GM21825 (cell line): Measurements from ENCODE around the gene KRTAP10-7.
"Not testable (repeated sequence)": the region's sequence is repeated elsewhere in the genome, so short reads cannot be mapped to it uniquely, and the experiment has no call there.

Experiments used
- ATAC-seq: cut with Tn5 transposase; IDR thresholded peaks from one replicate; pipeline ENCODE4 v1.9.1; 2021; ENCODE audit warnings: mild to moderate bottlenecking, moderate library complexity; ENCODE audit not compliant: unreplicated experiment

Gene KRTAP10-7

DNA sequence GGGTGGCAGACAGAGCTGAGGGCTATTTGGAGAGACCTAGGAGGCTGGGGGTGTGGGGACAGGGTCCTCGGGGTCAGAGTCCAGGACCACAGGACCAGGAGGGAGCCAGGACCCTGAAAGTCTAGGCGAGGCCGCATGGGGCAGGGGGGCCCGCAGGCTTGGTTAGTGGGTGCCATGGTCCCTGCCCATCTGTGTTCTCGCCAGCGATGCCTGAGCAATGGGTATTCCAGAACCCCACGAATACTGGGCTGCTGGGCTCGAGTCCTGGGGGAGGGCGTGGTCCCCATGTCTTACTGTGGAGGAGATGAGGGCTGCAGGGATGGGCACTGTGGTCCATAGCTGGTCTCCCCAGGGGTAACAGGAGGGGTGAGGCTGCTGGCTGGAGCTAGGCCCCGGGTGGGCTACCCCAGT, 10.1 kb upstream of the KRTAP10-7 start:
- no peak for ATAC-seq

DNA sequence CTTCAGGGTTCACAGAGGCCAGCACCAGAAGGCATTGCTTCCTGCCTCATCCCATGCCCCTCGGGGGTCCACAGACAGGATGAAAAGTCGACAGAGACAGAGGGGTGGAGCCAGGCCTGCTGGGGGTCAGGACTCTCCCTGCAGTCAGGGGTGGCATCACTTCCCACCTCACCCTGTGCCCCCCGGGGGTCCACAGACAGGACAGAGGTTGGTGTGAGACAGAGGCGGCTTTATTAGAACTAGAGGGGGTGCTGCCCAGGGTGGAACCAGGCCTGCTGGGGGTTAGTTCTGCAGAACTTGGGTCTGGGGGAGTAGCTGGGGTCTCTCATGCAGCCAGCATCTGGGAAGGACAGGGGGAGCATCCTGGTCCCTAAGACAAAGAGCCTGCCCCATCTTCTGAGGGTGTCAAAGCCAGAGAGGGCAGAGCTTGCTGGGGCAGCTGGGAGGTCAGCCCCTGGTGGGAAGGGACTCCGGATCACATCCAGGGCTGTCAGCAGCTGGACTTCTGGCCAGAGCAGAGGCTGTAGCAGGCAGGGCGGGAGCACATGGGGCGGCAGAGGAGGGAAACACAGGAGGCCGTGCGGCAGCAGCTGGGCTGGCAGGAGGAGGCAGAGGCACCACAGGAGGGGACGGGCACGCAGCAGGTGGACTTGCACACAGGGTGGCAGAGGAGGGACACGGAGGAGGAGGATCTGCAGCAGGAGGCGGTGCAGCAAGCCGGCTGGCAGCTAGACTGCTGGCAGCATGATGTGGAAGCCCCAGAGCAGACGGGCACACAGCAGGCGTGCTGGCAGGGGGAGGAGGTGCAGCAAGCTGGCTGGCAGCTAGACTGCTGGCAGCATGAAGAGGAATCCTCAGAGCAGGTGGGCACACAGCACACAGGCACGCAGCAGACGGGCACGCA, 9.2 kb upstream of the KRTAP10-7 start:
- not testable (repeated sequence) for ATAC-seq

DNA sequence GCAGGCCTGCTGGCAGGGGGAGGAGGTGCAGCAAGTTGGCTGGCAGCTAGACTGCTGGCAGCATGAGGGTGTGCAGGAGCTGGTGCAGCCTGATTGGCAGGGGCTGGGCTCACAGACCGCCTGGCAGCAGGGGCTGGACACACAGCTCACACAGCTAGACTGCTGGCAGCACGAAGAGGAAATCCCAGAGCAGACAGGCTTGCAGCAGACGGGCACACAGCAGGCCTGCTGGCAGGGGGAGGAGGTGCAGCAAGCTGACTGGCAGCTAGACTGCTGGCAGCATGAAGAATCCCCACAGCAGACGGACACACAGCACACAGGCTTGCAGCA, 8.6 kb upstream of the KRTAP10-7 start:
- ATAC-seq: not testable (repeated sequence)

DNA sequence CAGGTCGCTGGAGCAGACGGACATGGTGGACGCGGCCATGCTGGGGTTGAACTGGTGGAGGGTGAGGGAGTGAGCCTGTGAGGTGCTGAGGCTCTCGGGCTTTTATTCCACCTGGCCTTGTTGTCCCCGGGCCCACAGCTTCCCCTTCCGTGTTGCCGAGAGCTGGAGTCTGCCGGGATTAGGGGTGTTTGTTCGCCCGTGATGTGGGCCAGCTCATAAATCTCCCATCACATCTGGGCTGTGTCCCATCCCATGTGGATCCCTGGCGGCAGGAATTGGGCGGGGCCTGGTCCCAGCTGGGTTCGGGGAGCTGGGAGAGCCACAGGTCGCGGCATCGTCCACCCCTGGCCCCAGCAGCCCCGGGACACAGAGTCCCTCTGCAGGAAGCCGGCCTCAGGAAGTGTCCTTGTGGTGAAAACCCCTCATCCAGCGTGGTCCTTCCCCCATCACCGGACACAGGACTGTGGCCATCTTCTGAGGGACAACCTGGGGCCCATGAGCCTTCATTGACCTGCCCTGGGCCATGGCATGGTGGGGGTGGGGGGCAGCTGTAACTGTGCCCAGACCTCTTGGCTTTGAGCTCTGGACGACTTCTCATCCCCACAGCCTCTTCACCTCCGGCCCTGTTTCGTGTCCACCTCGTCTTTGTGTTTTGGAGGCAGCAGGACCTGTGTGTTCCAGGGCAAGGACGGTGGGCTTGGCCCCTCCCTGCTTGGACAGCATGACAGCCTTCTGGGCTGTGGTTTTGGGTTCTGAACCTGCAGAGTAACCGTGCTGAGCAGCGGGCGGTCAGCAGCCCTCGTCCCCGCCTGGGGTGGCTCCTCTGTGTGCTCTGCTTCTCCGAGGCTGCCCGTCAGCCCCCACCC, 7.7 kb upstream of the KRTAP10-7 start, which contains the start of gene KRTAP10-6:
TSS of gene KRTAP10-6 (minus strand) at position 60 of the 866 bp plus-strand sequence. CDS start at position 39, 21 bp downstream.
- ATAC-seq: no peak

DNA sequence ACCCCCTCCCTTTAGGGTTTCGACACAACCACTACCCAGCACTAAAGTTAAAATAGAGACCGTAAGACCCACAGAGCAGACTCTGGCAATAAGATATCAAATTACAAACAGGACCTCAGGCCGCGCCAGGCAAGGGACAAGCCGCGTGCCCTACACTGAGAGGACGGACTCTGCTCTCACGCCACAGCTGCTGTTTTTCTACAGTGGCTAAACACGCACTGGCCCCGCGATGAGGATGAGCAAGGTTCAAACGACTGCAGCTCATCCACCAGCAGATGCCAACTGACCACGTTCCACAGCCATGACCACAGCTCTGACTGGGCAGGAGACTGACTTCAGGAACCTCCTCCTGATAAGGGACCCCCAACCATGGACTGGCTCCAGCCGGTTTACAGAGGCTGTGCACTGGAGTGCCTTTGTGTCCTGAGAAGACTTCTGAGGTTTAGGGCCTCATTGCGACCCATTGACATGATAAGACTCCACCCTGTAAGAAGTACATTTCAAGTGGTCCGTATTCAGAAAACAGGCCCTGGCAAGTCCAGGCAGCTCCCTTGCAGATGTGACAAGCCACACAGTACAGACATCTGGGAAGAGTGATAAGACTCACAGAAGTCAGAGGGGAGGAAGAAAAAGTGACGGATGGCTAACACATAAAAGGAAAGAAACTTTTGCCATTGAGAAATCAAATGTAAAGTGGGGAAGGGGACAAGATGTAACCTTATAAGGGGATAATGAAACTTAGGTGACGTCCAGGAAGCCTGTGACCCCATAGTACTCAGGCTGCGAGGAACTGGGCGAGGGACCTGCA, 6.6 kb upstream of the KRTAP10-7 start:
- ATAC-seq: no peak

DNA sequence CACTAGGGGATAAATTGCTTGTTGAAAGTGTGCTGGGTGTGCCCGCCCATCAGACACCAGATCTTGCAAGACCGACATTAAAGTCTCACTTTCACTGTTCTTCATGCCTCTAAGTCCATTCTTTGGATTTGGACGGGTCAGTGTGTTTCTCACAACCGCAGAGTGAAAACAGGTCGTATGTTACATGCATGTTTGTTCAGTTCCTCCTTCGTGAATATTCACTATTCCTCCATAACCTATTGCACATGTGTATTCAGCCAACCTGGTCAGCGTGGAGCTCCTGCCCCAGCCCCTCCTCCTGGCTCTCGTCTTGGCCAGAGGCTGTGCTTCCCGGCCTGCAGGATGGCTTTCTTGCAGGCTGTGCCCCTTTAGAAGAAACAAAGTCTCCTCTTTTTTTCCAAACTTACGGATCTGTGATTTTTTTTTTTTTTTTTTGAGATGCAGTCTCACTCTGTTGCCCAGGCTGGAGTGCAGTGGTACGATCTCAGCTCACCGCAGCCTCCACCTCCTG, 5.9 kb upstream of the KRTAP10-7 start:
- ATAC-seq: no peak

DNA sequence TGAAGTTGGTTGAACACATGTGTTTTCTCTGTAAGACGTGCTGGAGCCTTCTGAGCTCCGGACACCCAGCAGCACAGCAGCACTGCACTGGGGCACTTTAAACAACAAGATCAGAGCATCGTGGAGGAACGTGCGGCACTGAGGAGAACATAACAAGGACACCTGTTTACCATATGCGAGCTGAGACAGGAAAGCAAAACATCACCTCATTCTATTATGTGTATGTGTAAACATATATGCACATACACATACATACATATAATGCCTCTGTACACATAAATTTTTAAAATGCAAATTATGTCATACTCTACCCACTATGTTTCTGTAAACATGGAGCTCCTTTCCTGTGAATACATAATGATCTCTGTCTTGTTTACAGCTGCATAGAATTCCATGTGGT, 4.9 kb upstream of the KRTAP10-7 start:
- no peak for ATAC-seq

DNA sequence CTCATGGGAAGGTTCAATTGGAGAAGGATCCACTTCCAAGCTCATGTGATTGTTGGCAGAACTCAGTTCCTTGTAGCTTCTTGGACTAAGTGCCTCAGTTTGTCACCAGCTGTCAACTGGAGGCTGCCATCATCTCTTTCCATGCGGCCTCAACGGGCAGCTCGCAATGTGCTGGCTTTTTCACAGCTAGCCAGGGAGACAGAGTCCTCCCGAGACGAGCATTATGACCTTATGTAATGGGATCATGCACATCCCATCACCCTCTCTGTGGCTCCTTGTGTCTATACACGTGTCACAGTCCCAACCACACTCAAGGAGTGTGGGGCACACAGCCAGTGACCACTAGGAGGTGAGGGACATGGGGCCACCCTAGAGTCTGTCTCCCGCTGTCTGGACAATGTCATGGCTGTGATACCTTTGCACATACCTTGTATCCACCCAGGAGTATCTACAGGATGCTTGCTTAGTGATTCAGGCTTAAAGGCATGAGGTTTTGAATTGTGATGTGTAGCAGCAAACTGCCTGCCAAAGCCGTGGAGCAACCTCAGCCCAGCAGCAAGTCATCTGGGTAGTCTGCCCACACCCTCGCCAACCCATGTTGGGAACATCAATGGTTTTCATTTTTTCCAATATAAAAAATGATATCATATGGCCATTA, 4.2 kb upstream of the KRTAP10-7 start:
- ATAC-seq: no peak

DNA sequence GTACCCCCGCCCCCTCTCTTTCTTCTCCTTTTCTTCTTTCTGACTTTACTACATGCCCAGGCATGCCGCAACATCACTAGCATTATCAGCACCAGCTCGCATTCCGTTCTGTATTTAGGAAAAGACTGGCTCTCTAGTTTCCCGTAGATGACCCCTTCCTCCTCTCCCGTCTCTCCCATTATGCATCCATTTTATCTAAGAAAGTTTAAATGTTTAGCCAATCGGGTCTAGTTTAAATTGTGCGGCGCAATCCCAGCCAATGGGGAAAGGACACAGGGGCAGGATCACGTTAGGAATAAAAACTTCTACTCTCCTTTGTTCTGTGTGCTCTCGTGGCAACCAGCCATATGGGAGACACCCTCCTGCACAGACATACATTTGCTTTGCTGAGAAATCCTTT, 2.3 kb upstream of the KRTAP10-7 start:
- no peak for ATAC-seq

DNA sequence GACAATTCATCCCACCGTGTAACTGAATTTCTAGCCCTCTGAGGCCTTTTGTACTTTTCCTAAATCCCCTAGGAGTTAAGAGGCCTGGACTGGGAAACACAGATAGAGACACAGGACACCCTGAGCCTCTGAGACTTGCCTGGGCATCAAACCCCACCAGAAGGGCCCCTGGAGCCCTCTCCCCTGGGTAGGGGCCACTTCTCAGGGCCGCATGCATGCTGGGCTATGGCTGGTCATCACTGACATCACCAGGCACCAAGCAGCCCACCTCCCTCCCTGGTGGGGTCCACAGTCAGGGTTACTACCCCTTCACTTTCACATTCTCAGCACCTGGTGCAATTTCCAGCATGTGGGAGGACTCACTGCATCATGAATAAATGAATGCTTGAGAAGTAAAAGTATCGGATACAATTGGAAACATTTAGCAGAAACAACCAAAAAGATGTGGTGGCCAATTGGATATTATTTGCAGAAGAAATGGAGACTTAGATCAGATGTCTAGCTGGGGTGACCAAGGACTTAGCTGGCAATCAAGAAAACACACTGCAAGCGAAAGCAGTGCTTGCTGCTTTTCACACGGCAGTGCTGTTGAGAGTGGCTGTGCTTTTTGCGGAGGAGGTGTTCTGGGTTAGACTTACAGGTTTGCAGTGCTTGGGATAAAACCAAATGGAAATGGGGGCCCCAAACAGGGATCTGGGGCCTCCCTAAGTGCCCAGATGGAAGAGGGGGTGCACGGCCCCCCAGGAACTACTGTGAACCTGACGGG, 950 bp upstream of the KRTAP10-7 start:
- no peak for ATAC-seq

DNA sequence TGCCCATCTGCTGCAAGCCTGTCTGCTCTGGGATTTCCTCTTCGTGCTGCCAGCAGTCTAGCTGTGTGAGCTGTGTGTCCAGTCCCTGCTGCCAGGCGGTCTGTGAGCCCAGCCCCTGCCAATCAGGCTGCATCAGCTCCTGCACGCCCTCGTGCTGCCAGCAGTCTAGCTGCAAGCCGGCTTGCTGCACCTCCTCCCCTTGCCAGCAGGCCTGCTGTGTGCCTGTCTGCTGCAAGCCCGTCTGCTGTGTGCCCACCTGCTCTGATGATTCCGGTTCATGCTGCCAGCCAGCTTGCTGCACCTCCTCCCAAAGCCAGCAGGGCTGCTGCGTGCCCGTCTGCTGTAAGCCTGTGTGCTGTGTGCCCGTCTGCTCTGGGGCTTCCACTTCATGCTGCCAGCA, 694 bp downstream of the KRTAP10-7 start:
- not testable (repeated sequence) for ATAC-seq

DNA sequence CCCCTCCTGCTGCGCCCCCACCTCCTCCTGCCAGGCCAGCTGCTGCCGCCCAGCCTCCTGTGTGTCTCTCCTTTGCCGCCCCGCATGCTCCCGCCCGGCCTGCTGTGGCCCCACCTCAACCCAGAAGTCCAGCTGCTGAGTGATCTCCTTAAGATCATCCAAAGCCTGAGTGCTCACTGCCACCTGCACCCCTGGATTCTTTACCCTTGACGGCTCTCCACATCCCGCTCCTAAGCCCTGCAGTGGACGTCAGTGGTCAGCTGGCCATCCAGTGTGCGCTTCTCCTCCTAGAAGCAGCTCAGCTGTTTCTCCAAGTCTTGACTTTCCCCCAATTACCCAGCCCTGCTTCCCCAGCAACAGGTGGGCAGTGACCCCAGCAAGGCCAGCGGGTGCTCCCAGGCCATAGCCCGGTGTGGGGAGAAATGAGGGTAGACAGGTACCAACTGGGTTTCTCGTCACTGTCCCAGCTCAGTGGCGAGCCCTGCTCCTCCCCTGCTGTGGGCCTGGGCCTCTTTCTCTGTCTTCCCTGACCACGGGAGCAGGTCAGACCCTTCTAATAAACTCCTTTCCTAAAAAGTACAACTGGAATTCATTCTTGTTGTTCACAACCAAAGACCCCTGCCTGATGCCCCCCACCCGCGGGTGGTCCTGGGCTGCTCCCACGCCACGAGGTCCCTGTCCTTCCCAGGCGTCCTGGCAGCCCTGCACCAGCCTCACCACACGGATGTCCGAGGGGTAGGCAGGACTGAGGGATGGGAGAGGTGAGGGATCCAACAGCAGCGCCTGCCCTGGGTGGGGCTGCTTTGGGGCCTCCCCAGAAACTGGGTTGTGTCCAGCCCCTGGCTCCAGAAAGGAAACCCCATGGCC, 1.4 kb downstream of the KRTAP10-7 start:
- no peak for ATAC-seq

DNA sequence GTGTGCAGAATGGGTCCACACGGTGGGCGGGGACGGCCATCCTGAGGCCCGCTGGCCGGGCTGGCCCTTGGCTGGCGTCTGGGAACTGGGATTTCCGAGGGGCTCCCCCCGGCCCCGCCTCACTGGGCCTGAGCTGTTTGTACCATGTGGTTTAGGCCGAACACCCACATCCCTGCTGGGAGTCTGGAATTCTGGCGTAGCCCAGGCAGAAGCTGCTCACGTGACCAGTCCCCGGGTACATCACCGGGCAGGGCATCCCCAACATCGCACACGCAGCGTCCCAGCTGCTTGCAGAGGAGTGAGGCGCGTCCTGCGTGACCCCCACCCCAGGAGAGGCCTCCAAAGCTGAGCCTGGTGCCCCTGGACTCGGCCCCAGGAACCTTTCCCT, 2.1 kb downstream of the KRTAP10-7 start:
- ATAC-seq: no peak

DNA sequence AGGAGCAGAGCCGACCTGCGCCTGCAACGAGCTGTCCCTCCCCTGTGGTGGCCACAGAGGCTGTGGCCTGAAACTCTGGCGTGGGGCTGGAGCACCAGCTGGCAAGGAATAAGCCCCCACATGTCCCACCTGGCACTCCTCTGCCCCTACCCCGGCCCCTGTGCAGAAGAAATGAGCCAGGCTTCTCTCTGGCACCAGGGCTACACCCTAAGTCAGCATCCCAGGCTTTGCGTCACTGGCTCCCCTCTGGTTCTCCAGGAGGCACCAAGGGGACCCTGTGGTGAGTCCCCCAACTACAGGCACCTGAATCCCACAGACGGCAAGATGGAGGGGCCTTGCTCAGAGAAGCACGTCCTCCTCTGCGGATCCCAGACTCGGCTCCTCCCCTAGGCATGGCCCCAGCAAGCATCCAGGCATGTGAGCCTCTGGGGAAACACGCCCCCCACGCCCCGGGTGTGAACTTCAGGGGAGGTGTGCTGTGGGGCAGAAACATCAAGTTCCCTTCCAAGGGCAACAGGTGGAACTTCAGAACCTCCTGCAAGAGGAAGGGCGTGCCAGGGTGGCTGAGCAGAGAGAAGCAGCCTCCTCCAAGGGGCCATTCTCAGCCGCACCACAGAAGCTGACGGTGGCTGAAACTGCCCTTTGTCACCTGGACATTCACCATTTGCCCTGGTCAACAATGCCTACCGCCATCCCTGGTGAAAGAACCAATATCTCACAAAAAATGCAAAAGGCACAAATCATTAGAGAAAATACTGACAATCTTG, 2.9 kb downstream of the KRTAP10-7 start:
- no peak for ATAC-seq

DNA sequence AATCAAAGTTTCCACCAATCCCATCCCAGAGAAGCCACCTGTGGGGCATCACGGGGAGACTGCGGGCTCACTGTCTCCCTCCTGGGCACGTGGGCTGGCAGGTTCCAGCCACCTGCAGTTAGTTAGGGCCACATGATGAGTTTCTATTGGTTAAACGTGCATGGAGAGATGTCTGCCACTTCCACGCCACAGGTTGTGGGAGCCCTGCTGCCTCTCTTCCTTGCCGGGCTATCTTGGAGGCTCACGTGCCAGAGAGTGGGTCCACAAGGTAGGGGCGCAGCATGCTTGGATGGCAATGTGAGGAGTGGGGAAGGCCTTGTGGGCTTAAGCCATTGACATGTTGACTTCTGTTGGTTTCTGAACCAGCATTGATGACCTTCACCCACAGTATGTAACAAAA, 3.5 kb downstream of the KRTAP10-7 start:
- ATAC-seq: no peak

DNA sequence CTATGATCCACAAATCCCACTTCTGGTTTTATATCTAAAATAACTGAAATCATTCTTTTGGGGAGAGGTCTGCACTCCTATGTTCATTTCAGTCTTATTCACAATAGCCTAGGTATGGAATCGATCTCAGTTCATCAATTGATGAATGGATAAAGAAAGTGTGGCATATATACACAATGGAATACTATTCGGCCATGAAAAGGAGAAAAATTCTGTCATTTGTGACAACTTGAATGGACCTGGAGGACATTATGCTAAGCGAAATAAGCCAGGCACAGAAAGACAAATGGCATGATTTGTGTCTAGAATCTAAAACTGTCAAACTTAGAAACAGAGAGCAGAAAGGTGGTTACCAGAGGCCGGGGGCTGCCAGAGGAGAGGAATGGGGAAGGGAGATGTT, 6.1 kb downstream of the KRTAP10-7 start:
- no peak for ATAC-seq

DNA sequence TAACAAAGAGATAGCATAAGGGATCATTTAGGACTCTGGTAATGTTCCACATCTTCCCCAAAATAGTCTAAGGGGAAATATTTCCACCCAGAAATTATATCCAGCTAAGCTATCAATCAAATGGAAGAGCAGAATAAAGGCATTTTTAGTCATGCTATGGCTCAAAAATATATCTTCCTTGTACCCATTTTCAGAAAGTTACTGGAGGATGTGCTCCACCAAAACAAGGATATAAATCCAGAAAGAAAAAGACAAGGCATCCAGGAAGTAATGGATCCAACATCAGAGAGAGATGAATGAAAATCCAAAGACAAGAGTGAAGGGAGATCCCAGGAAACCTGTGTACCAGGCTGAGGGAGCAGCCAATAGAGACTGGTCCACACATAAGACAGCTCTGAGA, 8.8 kb downstream of the KRTAP10-7 start:
- no peak for ATAC-seq
